Activated CD4-positive, alpha-beta T cell treated with anti-CD3 and anti-CD28 coated beads, Interleukin-2, Interleukin-4, amounts not matched to agents 100 ng/mL and 50 ng/mL, durations not matched to agents 16 hours and 8 hours (primary cell): ENCODE data around the gene TMEM233.

Experiments
- DNase-seq: peaks from one replicate; pipeline ENCODE4 v3.0.0-alpha.2; 2020; ENCODE audit warnings: low spot score

The TMEM233 gene

GRCh38 chr12:119681728-119682638 is 88.4 kb downstream of the TMEM233 start:
- no peak for DNase-seq

DNA sequence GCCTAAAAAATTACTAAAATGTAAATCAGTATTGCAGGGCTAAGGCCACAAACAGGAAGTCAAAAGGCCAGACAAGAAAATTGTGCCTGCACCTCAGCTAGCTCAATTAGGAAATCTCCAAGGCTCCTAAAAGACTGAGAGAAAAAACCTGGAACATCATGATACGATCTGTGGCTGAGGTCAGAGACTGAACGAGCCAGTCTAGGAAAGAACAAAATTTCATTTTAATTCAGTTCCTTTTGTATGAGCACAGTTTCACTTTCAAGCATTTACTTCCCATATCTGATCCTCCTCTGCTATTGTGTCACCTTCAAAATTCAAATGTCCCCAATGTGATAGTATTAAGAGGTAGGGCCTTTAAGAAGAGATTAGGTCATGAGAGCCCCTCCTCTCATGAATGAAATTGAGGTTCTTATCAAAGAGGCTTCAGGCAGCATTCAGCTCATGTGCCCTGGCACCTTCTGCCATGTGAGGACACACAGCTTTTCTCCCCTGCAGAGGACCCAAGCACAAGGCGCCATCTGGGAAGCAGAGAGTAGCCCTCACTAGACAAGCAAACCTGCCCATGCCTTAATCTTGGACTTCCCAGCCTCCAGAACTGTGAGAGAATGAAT is 89.2 kb downstream of the TMEM233 start:
- DNase-seq = no peak

- no peak for DNase-seq
Observed at GRCh38 chr12:119683413-119683812, 89.8 kb downstream of the TMEM233 start.

GRCh38 chr12:119683816-119684215 is 90.2 kb downstream of the TMEM233 start:
- DNase-seq = no peak

GRCh38 chr12:119684711-119685369 is 91.3 kb downstream of the TMEM233 start:
- no peak for DNase-seq

DNA sequence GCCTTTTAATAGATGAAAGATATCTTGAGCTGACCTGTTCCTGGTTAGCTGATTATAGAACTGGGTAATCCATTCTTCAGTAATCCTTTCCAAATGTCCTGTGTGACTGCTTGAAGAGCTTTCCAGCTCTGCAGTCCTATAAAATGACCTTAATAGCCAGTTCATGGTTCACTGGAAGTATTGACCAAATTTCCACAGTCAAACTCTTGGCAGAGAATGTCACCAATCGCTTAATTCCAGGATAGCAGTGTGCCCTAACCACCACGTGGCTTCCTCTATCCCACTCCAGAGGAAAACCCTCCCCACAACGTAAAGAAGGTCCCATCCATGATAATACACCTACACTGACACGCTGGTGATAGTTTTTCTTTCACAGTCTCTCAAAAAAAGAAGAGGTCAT is 91.8 kb downstream of the TMEM233 start:
- DNase-seq = no peak

GRCh38 chr12:119686355-119686754 is 92.8 kb downstream of the TMEM233 start:
- DNase-seq = no peak

DNA sequence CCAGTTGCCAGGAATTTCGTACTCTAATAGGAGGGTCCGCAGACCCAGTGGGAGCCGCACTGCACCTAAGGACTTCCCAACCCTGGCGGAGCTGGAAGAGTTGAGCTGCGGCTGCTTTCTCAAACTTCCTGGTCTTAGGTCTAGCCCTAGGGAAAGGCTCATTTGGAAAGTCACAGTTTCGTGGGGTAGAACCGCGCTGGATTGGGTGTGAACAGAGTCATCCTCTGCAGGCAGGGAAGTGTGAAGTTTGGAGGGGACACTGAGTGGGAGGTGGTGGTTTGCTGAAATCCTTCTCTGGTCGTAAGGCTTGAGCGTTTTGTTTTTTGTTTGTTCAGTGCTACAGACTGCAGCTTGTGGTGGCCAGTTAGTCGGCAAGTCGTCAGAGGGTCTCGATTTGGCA is 93.2 kb downstream of the TMEM233 start:
- no peak for DNase-seq

DNA sequence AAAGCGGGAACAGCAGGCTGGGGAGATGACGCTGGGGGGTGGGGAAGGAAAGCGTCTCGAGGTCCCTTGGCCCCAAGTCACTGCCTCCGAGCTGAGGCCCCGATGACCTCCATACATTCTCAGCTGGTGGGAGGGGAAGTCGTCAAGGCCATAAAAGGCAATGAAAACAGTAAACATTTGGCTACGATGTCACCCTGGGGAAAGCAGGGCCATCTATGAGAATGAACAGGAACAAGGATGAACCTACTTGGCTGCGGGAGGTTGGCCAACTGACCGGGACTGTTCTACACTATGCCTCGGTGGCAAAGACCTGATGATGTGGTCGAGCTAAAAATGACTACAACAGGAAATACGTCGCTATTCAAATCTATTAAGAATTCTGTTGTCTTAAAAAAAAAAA is 93.8 kb downstream of the TMEM233 start:
- no peak for DNase-seq

DNA sequence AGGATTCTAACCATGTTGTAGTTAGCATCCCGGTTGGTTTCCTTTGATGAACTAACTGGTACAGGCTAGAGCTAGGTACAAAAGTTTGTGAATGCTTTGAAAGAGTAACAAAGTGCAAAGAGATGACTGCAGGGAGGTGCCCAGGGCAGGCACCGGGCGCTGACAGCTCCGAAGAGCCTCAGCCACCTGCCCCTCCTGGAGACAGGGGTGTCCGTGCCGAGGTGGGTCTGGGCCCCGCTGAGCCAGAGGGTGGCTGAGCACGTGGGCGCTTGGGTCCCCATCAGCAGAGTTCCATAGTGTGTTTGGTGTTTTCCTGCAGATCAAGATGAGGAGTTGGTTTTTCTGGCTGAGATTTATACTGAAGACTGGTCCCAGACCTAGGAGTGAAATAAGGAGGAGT is 94.3 kb downstream of the TMEM233 start:
- no peak for DNase-seq

DNA sequence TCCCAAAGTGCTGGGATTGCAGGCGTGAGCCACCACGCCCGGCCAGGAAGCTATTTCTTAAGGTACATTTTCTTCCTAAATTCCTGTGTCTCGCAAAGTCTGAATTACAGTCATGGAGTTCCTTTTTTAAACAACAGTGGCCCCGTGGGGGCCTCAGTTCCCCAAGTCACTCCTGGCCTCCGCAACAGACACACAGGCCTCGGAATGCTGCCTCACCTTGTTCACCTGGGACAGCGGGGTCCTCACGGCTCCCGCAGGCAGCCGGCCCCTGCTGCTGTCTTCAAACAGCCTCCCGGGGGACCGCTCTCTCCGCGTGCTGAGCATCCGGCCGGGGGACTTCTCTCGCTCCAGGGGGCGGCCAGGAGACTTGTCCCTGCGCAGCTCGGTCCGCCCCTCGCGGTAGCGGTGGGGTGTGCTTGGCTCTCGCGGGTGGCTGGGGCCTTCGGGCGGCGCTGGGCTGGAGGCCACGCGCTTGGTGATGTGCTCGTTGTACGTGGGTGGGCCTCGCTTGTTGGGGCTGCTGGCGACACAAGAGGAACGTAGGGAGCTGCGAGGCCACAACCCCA is 96.4 kb downstream of the TMEM233 start:
- no peak for DNase-seq

DNA sequence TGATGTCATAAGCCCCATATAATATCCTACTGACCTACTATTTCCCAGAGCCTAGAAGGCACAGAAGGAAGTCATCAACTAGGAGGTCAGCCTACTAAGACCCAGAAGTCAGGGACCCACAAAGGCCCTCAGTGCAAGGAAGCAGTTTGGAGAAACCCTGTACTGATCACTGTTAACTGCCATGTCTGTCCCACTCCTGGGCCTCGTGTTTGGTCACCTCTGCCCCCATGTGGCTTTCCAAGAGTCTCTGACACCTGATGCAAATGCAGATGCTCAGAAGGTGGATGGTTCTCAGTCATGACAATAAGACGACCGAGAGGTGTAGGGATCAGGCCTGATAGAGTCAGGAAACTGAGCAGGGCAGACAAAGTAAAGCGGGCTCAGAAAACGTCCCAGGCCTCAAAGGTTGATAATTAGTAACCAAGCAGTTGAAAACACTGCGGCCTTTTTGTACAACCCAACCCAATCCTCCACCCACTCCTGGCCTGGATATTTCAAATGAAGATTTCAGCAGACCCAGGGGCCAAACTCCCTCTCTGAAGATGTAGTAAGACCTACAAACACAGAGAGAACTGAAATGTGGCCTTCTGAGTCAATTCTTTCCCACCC is 97.7 kb downstream of the TMEM233 start:
- no peak for DNase-seq

GRCh38 chr12:119692410-119692809 is 98.8 kb downstream of the TMEM233 start:
- DNase-seq = no peak
